SK-N-SH (cell line): ENCODE data around the gene ATXN7L2. TPM values are rescaled to one million over a fixed set of nuclear protein-coding genes. Genes with fewer than 3 reads are reported as not detected.

ENCODE experiments used
- CTCF ChIA-PET: fragments of 300-600, 350-600 bp; formaldehyde crosslinking; extraction: SDS; loops from one replicate; lab custom pipeline; 2021; lab: Yijun Ruan, JAX
- POLR2A ChIA-PET: fragments of 350-600 bp; sonication (Branson Sonifier 250); formaldehyde crosslinking; extraction: SDS; loops from one replicate; lab custom pipeline; 2020; ENCODE audit warnings: antibody characterized with exemption, inconsistent platforms; lab: Yijun Ruan, JAX
- DNase-seq: peaks from one replicate; pipeline ENCODE4 v3.0.0; 2012
- H2AFZ ChIP-seq: fragments of 200-600 bp; sonication (generic); 2 replicates; pipeline ENCODE4 v1.8.1; 2016; ENCODE audit warnings: antibody characterized with exemption, mild to moderate bottlenecking, low read depth
- H3F3A ChIP-seq: fragments of 200-600 bp; sonication (generic); replicated peaks from 2 replicates; pipeline ENCODE3; 2016; ENCODE audit warnings: antibody characterized with exemption, mild to moderate bottlenecking; ENCODE audit not compliant: insufficient read depth
- H3K27ac ChIP-seq, 2 experiments: fragments of 200-500 bp in 1 of 2; fragments of 200-600 bp in 1 of 2; sonication (Bioruptor generic) in 1 of 2; sonication (generic), shearing (Covaris generic) in 1 of 2; 2 replicates each; pipeline versions ENCODE4 v1.5.1 to v1.6.1; 2014 to 2016; ENCODE audit warnings: low read depth in 2 of 2, inconsistent platforms in 1 of 2, low read length in 1 of 2, mild to moderate bottlenecking in 1 of 2, mixed read lengths in 1 of 2
- H3K27me3 ChIP-seq: fragments of 200-600 bp; sonication (generic), shearing (Covaris generic); 2 replicates; pipeline ENCODE4 v1.6.1; 2016; ENCODE audit warnings: mixed run types; ENCODE audit not compliant: insufficient read depth
- H3K36me3 ChIP-seq, 2 experiments: fragments of 200-500 bp in 1 of 2; fragments of 200-600 bp in 1 of 2; sonication (Bioruptor generic) in 1 of 2; sonication (generic) in 1 of 2; replicated peaks in 1 of 2; 2 replicates each; pipeline versions ENCODE3 to v1.5.1; 2014 to 2016; ENCODE audit warnings: low read length in 1 of 2, mild to moderate bottlenecking in 1 of 2; ENCODE audit not compliant: insufficient read depth in 2 of 2, control insufficient read depth in 1 of 2
- H3K4me1 ChIP-seq, 2 experiments: fragments of 200-500 bp in 1 of 2; fragments of 200-600 bp in 1 of 2; sonication (Bioruptor generic) in 1 of 2; sonication (generic), shearing (Covaris generic) in 1 of 2; 2 replicates each; pipeline versions ENCODE4 v1.5.1 to v1.6.1; 2014 to 2016; ENCODE audit warnings: low read depth in 1 of 2, low read length in 1 of 2, mixed run types in 1 of 2; ENCODE audit not compliant: insufficient read depth in 2 of 2, control insufficient read depth in 1 of 2
- H3K4me2 ChIP-seq: fragments of 200-600 bp; sonication (generic), shearing (Covaris generic); 2 replicates; pipeline ENCODE4 v1.6.1; 2017; ENCODE audit warnings: mixed run types
- H3K4me3 ChIP-seq, 2 experiments: fragments of 200-500 bp in 1 of 2; fragments of 200-600 bp in 1 of 2; sonication (Bioruptor generic) in 1 of 2; sonication (generic), shearing (Covaris generic) in 1 of 2; 2 replicates each; pipeline versions ENCODE4 v1.5.1 to v1.8.1; 2014 to 2016; ENCODE audit warnings: low read depth in 2 of 2, inconsistent platforms in 1 of 2, low read length in 1 of 2, mild to moderate bottlenecking in 1 of 2, mixed read lengths in 1 of 2, moderate library complexity in 1 of 2
- H3K79me2 ChIP-seq: fragments of 200-600 bp; sonication (generic); 2 replicates; pipeline ENCODE4 v1.8.1; 2017; ENCODE audit warnings: mild to moderate bottlenecking; ENCODE audit not compliant: insufficient read depth
- H3K9ac ChIP-seq: fragments of 200-600 bp; sonication (generic); 2 replicates; pipeline ENCODE4 v1.6.1; 2017; ENCODE audit warnings: mixed run types
- H3K9me2 ChIP-seq: fragments of 200-600 bp; sonication (generic); 2 replicates; pipeline ENCODE4 v1.6.1; 2017; ENCODE audit warnings: mixed run types
- H3K9me3 ChIP-seq: fragments of 200-600 bp; sonication (generic); 2 replicates; pipeline ENCODE4 v1.6.1; 2017; ENCODE audit warnings: mixed run types, mild to moderate bottlenecking, moderate library complexity
- H4K20me1 ChIP-seq: fragments of 200-600 bp; sonication (generic); 2 replicates; pipeline ENCODE4 v1.6.1; 2017; ENCODE audit warnings: mild to moderate bottlenecking, mixed run types; ENCODE audit not compliant: insufficient read depth
- FOXJ3 ChIP-seq: sonication (generic); formaldehyde crosslinking; IDR thresholded peaks from 2 replicates; pipeline ENCODE4 v1.5.1; 2020; ENCODE audit warnings: mild to moderate bottlenecking, missing genetic modification reagents
- JUND ChIP-seq: IDR thresholded peaks from 2 replicates; pipeline ENCODE4 v1.4.0; 2012
- MXI1 ChIP-seq: IDR thresholded peaks from 2 replicates; pipeline ENCODE4 v1.6.1; 2012; ENCODE audit warnings: mild to moderate bottlenecking, low read depth, low read length, improper control_type of control experiment
- NRF1 ChIP-seq: IDR thresholded peaks from 2 replicates; pipeline ENCODE4 v1.6.1; 2012; ENCODE audit warnings: low read depth, mild to moderate bottlenecking, low read length
- RCOR1 ChIP-seq: fragments of 150-350 bp; IDR thresholded peaks from 2 replicates; pipeline ENCODE4 v1.6.1; 2017; ENCODE audit warnings: antibody characterized with exemption, low read length
- REST ChIP-seq: IDR thresholded peaks from 2 replicates; pipeline ENCODE4 v1.6.1; 2012; ENCODE audit warnings: mild to moderate bottlenecking, low read depth, low read length, moderate library complexity
- RXRA ChIP-seq: IDR thresholded peaks from 2 replicates; pipeline ENCODE4 v1.4.0; 2012; ENCODE audit warnings: low read depth, mild to moderate bottlenecking, borderline replicate concordance
- SMC3 ChIP-seq: IDR thresholded peaks from 2 replicates; pipeline ENCODE4 v1.6.1; 2012; ENCODE audit warnings: low read depth, low read length, improper control_type of control experiment
- TAF1 ChIP-seq: IDR thresholded peaks from 2 replicates; pipeline ENCODE4 v1.6.1; 2012; ENCODE audit warnings: low read depth, mild to moderate bottlenecking, low read length, moderate library complexity, borderline replicate concordance
- ZBTB33 ChIP-seq: IDR thresholded peaks from 2 replicates; pipeline ENCODE4 v1.4.0; 2012; ENCODE audit warnings: low read depth, borderline replicate concordance
- WGBS: methylation state at CpG from one replicate; pipeline ENCODE4 v1.1.6; 2017; ENCODE audit warnings: low lambda C conversion rate; 5-methylcytosine and 5-hydroxymethylcytosine counted together
- polyA plus RNA-seq, 3 experiments: library from polyadenylated mRNA; depleted of rRNA; stranded (reverse); fragments of >200 nt; gene quantifications; 2 replicates each; pipeline ENCODE4 v1.2.3, GENCODE V29; 2012

ATXN7L2 gene
- polyA plus RNA-seq, 1 of the 3 experiments (the other 2 are of a cell fraction): 4.0 TPM

- H3K4me1 ChIP-seq: peaks cover 0 to 13% of the 10 kb centered on the region in 2 experiments; a peak in 1 of 4 replicates
- H3K27me3 ChIP-seq: no peaks in the 10 kb centered on the region
- no peaks in the 10 kb centered on the region for H4K20me1 ChIP-seq
- peak overlapping the region in 1 of 2 experiments; percentile 4; a peak in 1 of 4 replicates for H3K27ac ChIP-seq
- ChIA-PET POLR2A (interaction anchor here (0.9 to 3.3 kb wide), 2 partner anchors 8 to 28 kb away, joined by 3 to 13 read pairs; no protein-coding TSS in a partner anchor), CTCF (interaction anchor here (1.0 to 40.2 kb wide), 4 partner anchors 6 to 32 kb away, joined by 3 to 1710 read pairs (median 155); partner anchors contain the start of genes AMIGO1, ATXN7L2, CYB561D1 and GPR61)
- no peak overlapping the region for H3K4me3 ChIP-seq
- no peak overlapping the region for H2AFZ ChIP-seq
- H3K4me2 ChIP-seq: no peak overlapping the region
- peaks cover under 1 to 9% of the 10 kb centered on the region in 2 experiments for H3K36me3 ChIP-seq
- H3K9me2 ChIP-seq: no peaks in the 10 kb centered on the region
- no peaks in the 10 kb centered on the region for H3K79me2 ChIP-seq
- no peaks in the 10 kb centered on the region for H3K9me3 ChIP-seq
- WGBS: 91% methylated on average over 5 of the region's 5 CpGs
- no peak for TF ChIP-seq TAF1
- TF ChIP-seq REST: no peak
- no peak for TF ChIP-seq RXRA
- TF ChIP-seq RCOR1: no peak
- no peak for TF ChIP-seq ZBTB33
- TF ChIP-seq SMC3: no peak
- TF ChIP-seq FOXJ3 (CRISPR knock-in tag): no peak
- no peak for TF ChIP-seq JUND
- no peak for TF ChIP-seq MXI1
- no peak for TF ChIP-seq NRF1
- no peaks in the 10 kb centered on the region for H3F3A ChIP-seq
- DNase-seq: no peak
- H3K9ac ChIP-seq: no peak overlapping the region
Measured at GRCh38 chr1:109501644-109502363, 18.1 kb downstream of the ATXN7L2 start.
